Body of pancreas (tissue), 4 donors: ENCODE data around the gene SLC35D2.

ENCODE experiments used
- CTCF ChIP-seq, 7 experiments: fragments of 450-650 bp in 4 of 7; fragments of 200-600 bp in 3 of 7; sonication (generic) in 3 of 7; IDR thresholded peaks; one replicate each; pipeline ENCODE4 v1.5.1; 2016 to 2019; ENCODE audit warnings: antibody characterized with exemption in 7 of 7
- POLR2A ChIP-seq, 3 donors: fragments of 450-650 bp; IDR thresholded peaks; one replicate each; pipeline ENCODE4 v1.6.1; 2016; ENCODE audit warnings: antibody characterized with exemption in 3 of 3, mild to moderate bottlenecking in 2 of 3

DNA sequence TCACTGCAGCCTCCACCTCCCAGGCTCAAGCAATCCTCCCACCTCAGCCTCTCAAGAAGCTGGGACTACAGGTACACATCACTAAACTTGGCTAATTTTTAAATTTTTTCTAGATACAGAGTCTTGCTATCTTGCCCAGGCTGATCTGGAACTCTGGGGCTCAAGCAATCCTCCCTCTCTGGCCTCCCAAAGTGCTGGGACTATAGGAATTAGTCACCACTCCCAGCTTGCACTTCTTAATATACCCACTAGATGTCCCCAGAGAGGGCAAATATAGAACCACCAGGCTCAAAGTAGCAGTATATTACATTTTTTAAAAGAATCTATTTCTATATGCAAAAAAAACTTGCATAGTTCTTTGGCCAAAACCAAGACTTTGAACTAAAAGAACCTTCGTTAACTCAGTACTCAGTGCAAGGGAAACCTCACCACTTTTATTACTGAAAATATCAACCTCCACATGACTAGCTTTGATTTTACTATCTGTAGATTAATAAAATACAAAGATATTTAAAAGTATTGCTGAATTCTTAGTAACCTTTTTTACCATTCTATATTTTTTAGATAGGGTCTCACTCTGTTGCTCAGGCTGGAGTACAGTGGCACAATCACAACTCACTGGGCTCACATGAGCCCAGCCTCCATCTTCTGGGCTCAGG is 55.7 kb downstream of the SLC35D2 start:
- TF ChIP-seq POLR2A (IDR thresholded peaks at IDR 0.05) (no peak), CTCF (IDR thresholded peaks at IDR 0.05) (peak; percentile 62 to 90 (median 84))
